ENCODE measurements around the gene TOPAZ1.
A peak's percentile ranks its signal among the peaks of the same experiment; 100 is the strongest.

Gene TOPAZ1

DNA sequence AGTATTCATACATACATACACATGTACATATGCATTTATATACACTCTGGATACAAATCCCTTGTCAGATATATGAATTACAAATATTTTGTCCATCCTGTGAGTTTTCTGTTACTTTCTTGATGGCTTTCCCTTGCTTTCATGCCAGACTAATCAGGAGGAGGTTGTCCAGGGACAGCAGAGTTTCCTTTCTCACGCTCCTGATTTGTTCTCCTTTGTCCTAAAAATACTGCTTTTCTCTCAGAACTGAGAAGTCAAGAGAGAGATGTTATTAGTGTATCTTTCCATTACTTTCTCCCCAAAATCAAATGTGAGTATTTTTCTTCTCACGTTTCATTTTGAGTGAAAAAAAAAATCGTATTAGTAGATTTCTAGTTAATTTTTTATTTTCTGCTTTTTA, 84.8 kb downstream of the TOPAZ1 start:
- H2AFZ ChIP-seq (ENCODE audit: low read length, unreplicated experiment): no peak overlapping the region
- no peak overlapping the region for H3K4me3 ChIP-seq (ENCODE audit: low read depth, low read length)
- H3K36me3 ChIP-seq (ENCODE audit: insufficient read depth, low read length): no peaks in the 10 kb centered on the region
- H3K27ac ChIP-seq (ENCODE audit: low read depth, low read length): no peak overlapping the region
- no peaks in the 10 kb centered on the region for H3K4me1 ChIP-seq (ENCODE audit: control insufficient read depth, insufficient read depth, low read length, unreplicated experiment)
- H3K79me2 ChIP-seq (ENCODE audit: control insufficient read depth, insufficient read depth, low read length, unreplicated experiment): no peaks in the 10 kb centered on the region
- no peaks in the 10 kb centered on the region for H3K27me3 ChIP-seq (ENCODE audit: insufficient read depth, low read length)

DNA sequence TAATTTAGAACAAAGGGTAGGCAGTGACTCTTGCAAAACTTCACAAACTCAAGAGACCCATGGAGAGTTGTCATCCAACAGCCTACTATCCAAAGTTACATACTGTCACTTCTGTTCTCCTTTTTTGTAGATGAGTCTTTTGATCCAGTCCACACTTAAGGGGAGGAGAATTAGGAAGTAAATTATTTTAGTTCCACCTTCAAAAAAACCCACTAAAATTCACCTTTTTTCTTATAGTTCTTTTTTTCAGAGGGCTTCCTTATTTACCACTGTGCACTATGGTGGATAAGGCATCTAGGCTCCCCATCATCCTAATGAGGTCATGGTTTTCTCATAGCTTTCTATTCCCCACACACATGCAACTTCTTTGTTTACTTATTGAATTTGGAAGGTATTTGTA, 88.3 kb downstream of the TOPAZ1 start:
- H3K27me3 ChIP-seq (ENCODE audit: insufficient read depth, low read length): no peaks in the 10 kb centered on the region
- H2AFZ ChIP-seq (ENCODE audit: low read length, unreplicated experiment): no peak overlapping the region
- H3K79me2 ChIP-seq (ENCODE audit: control insufficient read depth, insufficient read depth, low read length, unreplicated experiment): no peaks in the 10 kb centered on the region
- H3K27ac ChIP-seq (ENCODE audit: low read depth, low read length): no peak overlapping the region
- no peak overlapping the region for H3K4me3 ChIP-seq (ENCODE audit: low read depth, low read length)
- H3K4me1 ChIP-seq (ENCODE audit: control insufficient read depth, insufficient read depth, low read length, unreplicated experiment): no peaks in the 10 kb centered on the region
- no peaks in the 10 kb centered on the region for H3K36me3 ChIP-seq (ENCODE audit: insufficient read depth, low read length)

DNA sequence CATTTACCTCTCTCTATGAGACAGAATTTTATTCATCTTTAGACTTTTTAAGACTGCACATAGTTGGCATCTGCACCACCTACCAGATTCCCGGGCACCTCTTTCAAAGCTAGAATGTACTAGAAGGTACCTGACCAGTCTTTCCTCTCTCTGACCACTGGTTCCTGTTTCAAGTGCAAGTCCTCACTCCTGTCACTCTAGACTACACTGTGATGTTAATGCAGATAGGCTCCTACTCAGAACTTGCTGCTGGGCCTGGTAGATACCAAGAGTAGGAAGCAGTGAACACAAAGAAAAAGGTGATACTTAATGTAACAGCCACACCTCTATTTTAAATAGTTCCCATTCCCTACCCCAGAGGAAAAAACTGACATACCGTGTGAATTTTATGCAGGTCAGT, 88.8 kb downstream of the TOPAZ1 start:
- no peaks in the 10 kb centered on the region for H3K79me2 ChIP-seq (ENCODE audit: control insufficient read depth, insufficient read depth, low read length, unreplicated experiment)
- H2AFZ ChIP-seq (ENCODE audit: low read length, unreplicated experiment): no peak overlapping the region
- H3K4me1 ChIP-seq (ENCODE audit: control insufficient read depth, insufficient read depth, low read length, unreplicated experiment): no peaks in the 10 kb centered on the region

DNA sequence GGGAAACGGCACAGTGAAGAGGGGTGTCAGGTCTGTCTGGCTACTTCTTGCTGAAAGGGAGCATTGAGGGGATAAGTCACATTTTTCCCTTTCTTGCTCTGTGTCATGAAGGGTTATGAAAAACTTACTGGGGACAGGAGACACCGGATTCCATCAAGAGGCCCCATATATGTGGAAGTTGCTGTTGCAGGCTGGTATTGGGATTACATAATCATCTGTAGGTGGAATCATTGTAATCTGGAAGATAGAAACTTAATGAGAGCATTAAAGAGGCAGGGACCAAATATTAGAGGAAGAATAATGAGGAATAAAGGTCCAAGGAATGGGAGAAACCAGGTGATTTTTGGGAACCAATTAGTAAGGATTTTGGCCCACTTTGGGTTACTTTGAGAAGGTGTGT, 92.6 kb downstream of the TOPAZ1 start:
- Histone ChIP-seq H3K4me3 (ENCODE audit: low read depth, low read length) (no peak overlapping the region), H2AFZ (ENCODE audit: low read length, unreplicated experiment) (no peak overlapping the region), H3K79me2 (ENCODE audit: control insufficient read depth, insufficient read depth, low read length, unreplicated experiment) (no peaks in the 10 kb centered on the region), H3K27ac (ENCODE audit: low read depth, low read length) (no peak overlapping the region), H3K4me1 (ENCODE audit: control insufficient read depth, insufficient read depth, low read length, unreplicated experiment) (no peaks in the 10 kb centered on the region), H3K27me3 (ENCODE audit: insufficient read depth, low read length) (no peaks in the 10 kb centered on the region), H3K36me3 (ENCODE audit: insufficient read depth, low read length) (no peaks in the 10 kb centered on the region)

More for the DNA sequence above, 88.8 kb downstream of the TOPAZ1 start:
- no peak overlapping the region for H3K27ac ChIP-seq (ENCODE audit: low read depth, low read length)
- H3K36me3 ChIP-seq (ENCODE audit: insufficient read depth, low read length): no peaks in the 10 kb centered on the region
- no peaks in the 10 kb centered on the region for H3K27me3 ChIP-seq (ENCODE audit: insufficient read depth, low read length)
- H3K4me3 ChIP-seq (ENCODE audit: low read depth, low read length): no peak overlapping the region

DNA sequence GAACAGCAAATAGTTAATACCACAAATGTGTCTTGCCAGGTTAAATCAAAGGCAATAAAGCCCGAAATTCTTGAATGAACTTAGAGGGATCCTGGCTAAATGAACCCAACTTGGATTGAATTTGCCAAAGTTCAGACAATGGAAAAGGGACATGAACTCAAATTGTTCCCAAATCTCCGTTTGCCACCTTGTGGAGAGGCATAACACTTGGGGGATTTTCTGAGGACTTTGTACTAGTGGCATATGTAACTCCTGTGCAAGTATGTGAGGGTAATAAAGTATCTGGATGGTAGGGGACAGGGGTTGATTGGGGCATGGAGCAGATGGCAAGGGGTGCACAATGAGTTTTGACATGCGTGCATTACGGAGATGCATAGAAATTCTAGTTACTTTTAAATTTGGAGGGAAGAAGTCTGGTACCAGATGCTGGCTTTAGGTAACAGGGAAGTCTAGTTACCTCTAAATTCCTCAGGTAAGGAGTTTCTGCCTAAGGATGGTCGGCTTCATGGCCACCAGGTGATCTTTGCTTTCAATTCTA, 95.6 kb downstream of the TOPAZ1 start:
- no peak overlapping the region for H3K27ac ChIP-seq (ENCODE audit: low read depth, low read length)
- peaks cover 19% of the 10 kb centered on the region for H3K4me1 ChIP-seq (ENCODE audit: control insufficient read depth, insufficient read depth, low read length, unreplicated experiment)
- H3K4me3 ChIP-seq (ENCODE audit: low read depth, low read length): peak overlapping the region; percentile 99
- no peaks in the 10 kb centered on the region for H3K36me3 ChIP-seq (ENCODE audit: insufficient read depth, low read length)
- H3K79me2 ChIP-seq (ENCODE audit: control insufficient read depth, insufficient read depth, low read length, unreplicated experiment): peaks cover 12% of the 10 kb centered on the region
- peak overlapping the region; percentile 95 for H2AFZ ChIP-seq (ENCODE audit: low read length, unreplicated experiment)
- no peaks in the 10 kb centered on the region for H3K27me3 ChIP-seq (ENCODE audit: insufficient read depth, low read length)

DNA sequence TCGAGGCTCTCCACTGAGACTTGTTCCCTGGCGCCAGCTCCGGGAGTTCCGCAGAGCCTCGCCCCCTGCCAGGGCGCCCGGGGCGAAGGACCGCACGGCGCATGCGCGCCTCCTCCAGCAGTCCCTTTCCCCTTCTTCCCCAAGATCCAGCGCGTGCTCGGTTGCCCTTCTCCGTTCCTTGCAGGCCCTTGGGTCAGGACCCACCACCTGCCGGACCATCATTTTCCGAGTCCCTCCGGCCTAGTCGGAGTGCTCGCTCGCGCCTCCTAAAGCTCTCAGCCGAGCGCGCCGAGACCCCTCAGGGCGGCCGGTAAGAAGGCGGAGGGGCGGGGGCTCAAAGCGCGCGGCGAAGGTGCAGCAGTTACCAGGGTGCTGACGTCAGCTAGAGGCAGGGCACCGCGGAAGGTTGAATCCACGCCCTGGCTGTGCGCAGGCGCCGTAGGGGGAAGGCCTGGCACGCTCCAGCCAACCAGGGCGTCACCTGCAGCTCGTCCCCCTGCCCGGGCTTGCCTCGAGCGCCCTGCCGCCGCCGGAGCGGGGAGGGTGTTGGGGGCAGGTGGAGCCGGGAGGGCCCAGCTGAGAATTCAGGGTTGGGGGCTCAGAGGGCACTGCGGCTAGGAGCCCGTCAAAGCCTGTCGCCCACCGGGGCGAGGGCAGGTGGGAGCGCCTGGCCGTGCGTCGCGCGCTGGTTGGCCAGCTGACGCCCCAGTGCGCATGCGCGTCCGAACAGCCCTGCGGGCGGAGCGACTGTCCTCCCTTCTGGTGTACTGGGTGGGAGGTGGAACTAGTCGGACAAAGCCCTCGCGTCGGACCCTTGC, 96.5 kb downstream of the TOPAZ1 start, which contains the start of gene TCAIM:
Gene TCAIM, plus strand, starts transcription at position 757 of the 818 bp plus-strand sequence. CDS start 16,017 bp downstream, outside the sequence.
- H3K79me2 ChIP-seq (ENCODE audit: control insufficient read depth, insufficient read depth, low read length, unreplicated experiment): peaks cover 12% of the 10 kb centered on the region
- no peaks in the 10 kb centered on the region for H3K36me3 ChIP-seq (ENCODE audit: insufficient read depth, low read length)
- H3K27me3 ChIP-seq (ENCODE audit: insufficient read depth, low read length): no peaks in the 10 kb centered on the region
- peak within 1 kb of the TSS; percentile 76 for H3K27ac ChIP-seq (ENCODE audit: low read depth, low read length)
- peak within 1 kb of the TSS; percentile 99 for H3K4me3 ChIP-seq (ENCODE audit: low read depth, low read length)
- H3K4me1 ChIP-seq (ENCODE audit: control insufficient read depth, insufficient read depth, low read length, unreplicated experiment): peaks cover 23% of the 10 kb centered on the region
- H2AFZ ChIP-seq (ENCODE audit: low read length, unreplicated experiment): peak within 1 kb of the TSS; percentile 95

DNA sequence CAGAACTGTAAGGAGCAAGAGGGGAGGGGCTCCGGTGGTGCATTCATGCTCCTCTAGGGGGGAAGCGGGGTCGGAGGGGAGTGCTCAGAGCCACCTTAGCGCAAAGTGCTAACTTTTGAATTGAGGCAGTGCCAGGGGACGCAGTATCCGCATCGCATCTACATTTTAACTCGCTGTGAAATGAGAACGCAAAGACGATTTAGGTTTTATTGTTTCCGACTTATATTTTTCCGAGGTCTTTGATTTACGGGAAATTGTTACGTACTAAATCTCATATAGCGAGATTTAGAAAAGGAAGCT, 97.1 kb downstream of the TOPAZ1 start:
- peaks cover 12% of the 10 kb centered on the region for H3K79me2 ChIP-seq (ENCODE audit: control insufficient read depth, insufficient read depth, low read length, unreplicated experiment)
- peaks cover 23% of the 10 kb centered on the region for H3K4me1 ChIP-seq (ENCODE audit: control insufficient read depth, insufficient read depth, low read length, unreplicated experiment)
- no peaks in the 10 kb centered on the region for H3K36me3 ChIP-seq (ENCODE audit: insufficient read depth, low read length)
- peak overlapping the region; percentile 99 for H3K4me3 ChIP-seq (ENCODE audit: low read depth, low read length)
- H3K27ac ChIP-seq (ENCODE audit: low read depth, low read length): peak overlapping the region; percentile 76
- H2AFZ ChIP-seq (ENCODE audit: low read length, unreplicated experiment): peak overlapping the region; percentile 95
- H3K27me3 ChIP-seq (ENCODE audit: insufficient read depth, low read length): no peaks in the 10 kb centered on the region

DNA sequence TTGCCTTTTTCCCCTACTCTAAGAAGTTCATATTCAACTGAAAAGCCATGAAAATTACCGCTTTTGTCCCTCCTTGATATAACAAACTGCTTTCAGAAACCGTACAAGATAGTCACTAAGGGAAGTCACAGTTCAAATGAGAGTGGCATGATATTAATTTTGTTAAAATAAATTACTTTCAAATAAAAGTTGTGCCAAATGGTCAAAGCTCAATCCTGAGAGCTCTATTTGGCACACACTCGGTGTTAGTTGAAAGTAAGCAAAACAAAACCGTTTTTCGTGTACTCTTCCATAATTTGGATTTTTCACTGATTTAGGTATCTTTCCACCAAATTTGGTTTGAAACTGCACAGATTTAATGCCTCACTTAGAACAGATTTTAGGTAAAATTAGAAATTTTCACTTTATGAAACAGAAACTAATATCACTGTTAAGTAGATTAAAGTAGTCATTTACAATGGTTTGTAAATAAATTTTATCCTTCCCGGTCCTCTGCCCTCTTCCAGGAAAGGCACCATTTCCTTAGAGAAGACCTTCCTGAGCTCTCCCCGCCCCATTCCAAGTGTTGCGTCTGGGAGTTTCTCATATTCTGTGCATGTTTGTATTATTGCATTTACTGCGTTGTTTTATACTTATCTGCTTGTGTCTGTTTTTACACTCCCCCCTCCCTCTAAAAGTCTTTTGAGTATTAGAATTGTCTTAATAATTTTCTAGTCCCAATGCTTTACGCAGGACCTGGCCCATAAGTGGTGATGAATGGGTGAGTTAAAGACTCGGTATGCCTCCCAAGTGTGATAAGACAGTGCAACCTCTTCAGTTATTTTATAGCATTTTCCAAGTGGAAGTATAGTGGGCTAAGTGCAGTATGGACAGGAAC, 97.7 kb downstream of the TOPAZ1 start:
- Histone ChIP-seq H3K4me1 (ENCODE audit: control insufficient read depth, insufficient read depth, low read length, unreplicated experiment) (peaks cover 23% of the 10 kb centered on the region), H3K4me3 (ENCODE audit: low read depth, low read length) (peak overlapping the region; percentile 99), H3K27me3 (ENCODE audit: insufficient read depth, low read length) (no peaks in the 10 kb centered on the region), H3K79me2 (ENCODE audit: control insufficient read depth, insufficient read depth, low read length, unreplicated experiment) (peaks cover 13% of the 10 kb centered on the region), H3K36me3 (ENCODE audit: insufficient read depth, low read length) (no peaks in the 10 kb centered on the region), H3K27ac (ENCODE audit: low read depth, low read length) (peak overlapping the region; percentile 76), H2AFZ (ENCODE audit: low read length, unreplicated experiment) (peak overlapping the region; percentile 95)

DNA sequence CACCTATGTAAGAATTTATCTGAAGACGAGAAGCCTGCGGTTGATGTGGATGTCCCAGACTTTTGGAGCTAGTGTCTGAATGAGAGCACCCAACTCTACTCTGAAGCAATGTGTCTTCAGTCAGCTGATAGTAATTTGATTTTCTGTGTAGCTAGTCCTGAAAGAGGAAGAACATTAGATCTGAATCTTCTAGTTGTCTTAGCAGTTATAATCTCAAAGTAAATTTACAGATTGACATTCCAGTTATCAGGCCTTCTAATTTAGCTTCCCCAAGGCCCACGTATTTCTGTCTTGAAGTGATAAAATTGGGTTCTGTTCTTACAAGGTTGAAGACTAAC, 98.3 kb downstream of the TOPAZ1 start:
- no peak overlapping the region for H3K27ac ChIP-seq (ENCODE audit: low read depth, low read length)
- no peaks in the 10 kb centered on the region for H3K27me3 ChIP-seq (ENCODE audit: insufficient read depth, low read length)
- peak overlapping the region; percentile 99 for H3K4me3 ChIP-seq (ENCODE audit: low read depth, low read length)
- H3K79me2 ChIP-seq (ENCODE audit: control insufficient read depth, insufficient read depth, low read length, unreplicated experiment): peaks cover 15% of the 10 kb centered on the region
- H2AFZ ChIP-seq (ENCODE audit: low read length, unreplicated experiment): no peak overlapping the region
- no peaks in the 10 kb centered on the region for H3K36me3 ChIP-seq (ENCODE audit: insufficient read depth, low read length)
- H3K4me1 ChIP-seq (ENCODE audit: control insufficient read depth, insufficient read depth, low read length, unreplicated experiment): peaks cover 23% of the 10 kb centered on the region

DNA sequence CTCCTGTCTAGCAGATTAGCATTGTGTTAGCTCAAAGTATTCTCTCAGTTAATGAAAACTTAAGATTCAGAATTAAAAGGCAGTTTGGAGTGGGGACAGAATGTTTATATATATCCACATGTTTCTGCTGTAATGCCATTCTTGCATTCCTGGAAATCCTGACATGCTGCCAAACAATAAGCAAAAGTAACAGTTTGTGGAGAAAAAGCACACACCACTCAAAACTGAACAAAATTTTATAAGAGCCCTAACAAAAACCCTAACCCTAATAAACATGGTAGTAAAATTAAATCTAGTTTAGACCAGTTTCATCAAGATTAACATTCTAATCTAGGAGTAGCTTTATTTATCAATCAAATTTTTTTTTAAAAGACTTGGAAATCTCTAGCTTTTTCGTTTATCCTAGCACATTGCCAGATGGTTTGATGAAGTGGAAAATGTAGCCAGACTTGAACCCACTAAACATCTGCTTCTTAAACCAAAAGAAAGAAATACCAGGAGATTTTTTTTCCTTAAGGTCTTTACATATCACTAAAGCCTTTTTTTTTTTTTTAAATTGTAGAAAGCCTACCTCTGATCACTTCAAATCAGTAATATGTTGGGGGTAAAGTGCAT, 100.6 kb downstream of the TOPAZ1 start:
- H3K79me2 ChIP-seq (ENCODE audit: control insufficient read depth, insufficient read depth, low read length, unreplicated experiment): peaks cover 17% of the 10 kb centered on the region
- H3K4me3 ChIP-seq (ENCODE audit: low read depth, low read length): no peak overlapping the region
- H3K36me3 ChIP-seq (ENCODE audit: insufficient read depth, low read length): no peaks in the 10 kb centered on the region
- peaks cover 23% of the 10 kb centered on the region for H3K4me1 ChIP-seq (ENCODE audit: control insufficient read depth, insufficient read depth, low read length, unreplicated experiment)
- H2AFZ ChIP-seq (ENCODE audit: low read length, unreplicated experiment): no peak overlapping the region
- no peaks in the 10 kb centered on the region for H3K27me3 ChIP-seq (ENCODE audit: insufficient read depth, low read length)
- peak overlapping the region; percentile 50 for H3K27ac ChIP-seq (ENCODE audit: low read depth, low read length)
